GM18505 (cell line): Measurements from ENCODE around the gene ZNF433.
A peak's percentile ranks its signal among the peaks of the same experiment; 100 is the strongest.
"Not testable (repeated sequence)": the region's sequence is repeated elsewhere in the genome, so short reads cannot be mapped to it uniquely, and the experiment has no call there.

Source experiments
- ATAC-seq: cut with Tn5 transposase; IDR thresholded peaks from one replicate; pipeline ENCODE4 v1.9.1; 2021; ENCODE audit not compliant: unreplicated experiment
- POLR2A ChIP-seq: IDR thresholded peaks from 4 replicates; pipeline ENCODE4 v1.6.1; 2011; ENCODE audit warnings: borderline replicate concordance; ENCODE audit not compliant: insufficient read depth, insufficient read length; ENCODE audit errors: extremely low read depth

ZNF433 gene

GRCh38 chr19:12034620-12035019, 859 bp downstream of the ZNF433 start:
- ATAC-seq: no peak
- TF ChIP-seq POLR2A: no peak

- no peak for ATAC-seq
These were observed 1.3 kb downstream of the ZNF433 start for GRCh38 chr19:12034198-12034597.

GRCh38 chr19:12015753-12016116, 19.7 kb downstream of the ZNF433 start:
- TF ChIP-seq POLR2A: no peak

More at GRCh38 chr19:12034198-12034597, 1.3 kb downstream of the ZNF433 start:
- no peak for TF ChIP-seq POLR2A

GRCh38 chr19:12015015-12015752, 20.3 kb downstream of the ZNF433 start:
- TF ChIP-seq POLR2A: no peak
- ATAC-seq: no peak

More at GRCh38 chr19:12015753-12016116, 19.7 kb downstream of the ZNF433 start:
- no peak for ATAC-seq

GRCh38 chr19:12000152-12000981, 35.1 kb downstream of the ZNF433 start:
- TF ChIP-seq POLR2A: no peak
- peak; percentile 57 for ATAC-seq

- ATAC-seq: no peak
- TF ChIP-seq POLR2A: no peak
These were observed 40.3 kb downstream of the ZNF433 start for GRCh38 chr19:11995174-11995573.

- not testable (repeated sequence) for ATAC-seq
These were observed 43.6 kb downstream of the ZNF433 start for GRCh38 chr19:11991921-11992320.

- TF ChIP-seq POLR2A: no peak
- ATAC-seq: no peak
These were observed 46.4 kb downstream of the ZNF433 start for GRCh38 chr19:11989112-11989456.

GRCh38 chr19:11987405-11988281, 47.8 kb downstream of the ZNF433 start:
- ATAC-seq: peak; percentile 81
- peak; percentile 89 for TF ChIP-seq POLR2A

GRCh38 chr19:11986754-11987153, 48.7 kb downstream of the ZNF433 start:
- TF ChIP-seq POLR2A: no peak

GRCh38 chr19:11984986-11985385, 50.5 kb downstream of the ZNF433 start:
- ATAC-seq: no peak

More at GRCh38 chr19:11986754-11987153, 48.7 kb downstream of the ZNF433 start:
- ATAC-seq: no peak

GRCh38 chr19:11982526-11982925, 53.0 kb downstream of the ZNF433 start:
- ATAC-seq: no peak
- no peak for TF ChIP-seq POLR2A

More at GRCh38 chr19:11984986-11985385, 50.5 kb downstream of the ZNF433 start:
- no peak for TF ChIP-seq POLR2A

- no peak for TF ChIP-seq POLR2A
- no peak for ATAC-seq
These were observed 56.0 kb downstream of the ZNF433 start for GRCh38 chr19:11979527-11979926.
